Endothelial cell of umbilical vein (primary cell): Measurements from ENCODE around the gene PSMC3. TPM values are rescaled to one million over a fixed set of nuclear protein-coding genes. Genes with fewer than 3 reads are reported as not detected.

Source experiments
- BruUV-seq: library from RNA; stranded (reverse); fragments of 400-500 nt; replicated peaks from 2 replicates; lab custom pipeline; 2021; lab: Mats Ljungman, UMichigan
- CTCF ChIA-PET: fragments of 300-600, 350-600 bp; sonication (Branson Sonifier 250); formaldehyde crosslinking; loops from one replicate; lab custom pipeline; 2021; ENCODE audit warnings: antibody characterized with exemption, inconsistent platforms; lab: Charles Lee
- POLR2A ChIA-PET: fragments of 300-600, 350-600 bp; sonication (Branson Sonifier 250); formaldehyde crosslinking; loops from one replicate; lab custom pipeline; 2021; ENCODE audit warnings: antibody characterized with exemption, inconsistent platforms; lab: Charles Lee
- DNase-seq: peaks from one replicate; pipeline ENCODE4 v3.0.0-alpha.2; 2011; ENCODE audit warnings: low read depth, low spot score
- FAIRE-seq: peaks from 2 replicates; lab custom pipeline; 2011; peaks lifted over from hg19 to GRCh38; lab: Jason Lieb, UNC
- H2AFZ ChIP-seq: 2 replicates; pipeline ENCODE4 v1.6.0; 2012; ENCODE audit warnings: low read depth, low read length, control low read depth, inconsistent platforms
- H3K27ac ChIP-seq: 2 replicates; pipeline ENCODE4 v1.5.1; 2011; ENCODE audit warnings: low read depth, mild to moderate bottlenecking, control low read depth, low read length, moderate library complexity; ENCODE audit not compliant: insufficient read depth
- H3K27me3 ChIP-seq, 2 experiments: 2 replicates each; pipeline versions ENCODE4 v1.6.0 to v1.6.1; 2011; ENCODE audit warnings: low read length in 2 of 2, mixed read lengths in 1 of 2; ENCODE audit not compliant: control insufficient read depth in 2 of 2, insufficient read depth in 2 of 2
- H3K36me3 ChIP-seq, 2 experiments: 2 replicates in 1 of 2; 3 replicates in 1 of 2; pipeline ENCODE4 v1.5.1; 2011; ENCODE audit warnings: low read length in 2 of 2, mild to moderate bottlenecking in 1 of 2, moderate library complexity in 1 of 2; ENCODE audit not compliant: control insufficient read depth in 2 of 2, insufficient read depth in 2 of 2; ENCODE audit errors: extremely low read depth in 1 of 2
- H3K4me1 ChIP-seq: 3 replicates; pipeline ENCODE4 v1.5.1; 2011; ENCODE audit warnings: mild to moderate bottlenecking, low read length; ENCODE audit not compliant: control insufficient read depth, insufficient read depth; ENCODE audit errors: extremely low read depth
- H3K4me2 ChIP-seq: 2 replicates; pipeline ENCODE4 v1.6.1; 2011; ENCODE audit warnings: low read length, control low read depth, mixed read lengths; ENCODE audit not compliant: insufficient read depth
- H3K4me3 ChIP-seq, 3 experiments: fragments of 200-600 bp in 1 of 3; sonication (generic), shearing (Covaris generic) in 1 of 3; replicated peaks in 1 of 3; 2 replicates each; pipeline ENCODE4 v1.5.1; 2011 to 2016; ENCODE audit warnings: control low read depth in 3 of 3, low read length in 3 of 3, mild to moderate bottlenecking in 2 of 3, inconsistent platforms in 1 of 3, low read depth in 1 of 3, moderate library complexity in 1 of 3; ENCODE audit not compliant: insufficient read depth in 1 of 3
- H3K79me2 ChIP-seq: 2 replicates; pipeline ENCODE4 v1.6.0; 2012; ENCODE audit warnings: low read length, inconsistent platforms; ENCODE audit not compliant: control insufficient read depth, insufficient read depth
- H3K9ac ChIP-seq: replicated peaks from 2 replicates; pipeline ENCODE3; 2011; ENCODE audit warnings: low read length, control low read depth; ENCODE audit not compliant: insufficient read depth; ENCODE audit errors: extremely low read depth
- H3K9me1 ChIP-seq: replicated peaks from 3 replicates; pipeline ENCODE4 v1.6.0; 2011; ENCODE audit warnings: mild to moderate bottlenecking, low read length; ENCODE audit not compliant: control insufficient read depth, insufficient read depth; ENCODE audit errors: extremely low read depth
- H3K9me3 ChIP-seq: replicated peaks from 2 replicates; pipeline ENCODE4 v1.5.1; 2012; ENCODE audit warnings: low read length, inconsistent platforms; ENCODE audit not compliant: control insufficient read depth, insufficient read depth
- H4K20me1 ChIP-seq: replicated peaks from 2 replicates; pipeline ENCODE3; 2011; ENCODE audit warnings: mild to moderate bottlenecking, low read length; ENCODE audit not compliant: control insufficient read depth, insufficient read depth; ENCODE audit errors: extremely low read depth
- CTCF ChIP-seq, 2 donors: IDR thresholded peaks; 1 replicate in 1 of 2; 2 replicates in 1 of 2; pipeline ENCODE4 v1.5.1; 2011; ENCODE audit warnings: low read length in 2 of 2, mild to moderate bottlenecking in 2 of 2, moderate library complexity in 2 of 2, control low read depth in 1 of 2, inconsistent platforms in 1 of 2, low read depth in 1 of 2; ENCODE audit not compliant: insufficient read depth in 1 of 2; ENCODE audit errors: extremely low read depth in 1 of 2
- EZH2 ChIP-seq: IDR thresholded peaks from 2 replicates; pipeline ENCODE4 v1.6.1; 2012; ENCODE audit warnings: borderline replicate concordance, low read depth, mild to moderate bottlenecking, moderate library complexity, low read length, inconsistent platforms; ENCODE audit not compliant: severe bottlenecking
- FOS ChIP-seq: IDR thresholded peaks from 2 replicates; pipeline ENCODE4 v1.6.1; 2011; ENCODE audit warnings: mild to moderate bottlenecking, low read length, moderate library complexity, borderline replicate concordance; ENCODE audit not compliant: insufficient read depth
- GATA2 ChIP-seq: IDR thresholded peaks from 2 replicates; pipeline ENCODE4 v1.7.0; 2011; ENCODE audit warnings: low read depth, mild to moderate bottlenecking, moderate library complexity, mixed read lengths, low read length; ENCODE audit not compliant: insufficient read length, insufficient read depth
- JUN ChIP-seq: IDR thresholded peaks from 2 replicates; pipeline ENCODE4 v1.6.1; 2011; ENCODE audit warnings: borderline replicate concordance, low read depth; ENCODE audit not compliant: insufficient read length, insufficient read depth
- MAX ChIP-seq: IDR thresholded peaks from 2 replicates; pipeline ENCODE4 v1.6.1; 2011; ENCODE audit not compliant: insufficient read depth, insufficient read length
- MYC ChIP-seq: IDR thresholded peaks from one replicate; pipeline ENCODE4 v1.6.1; 2011; ENCODE audit warnings: mild to moderate bottlenecking, low read depth, low read length
- POLR2A ChIP-seq: IDR thresholded peaks from 2 replicates; pipeline ENCODE4 v1.6.1; 2012; ENCODE audit warnings: low read depth, mild to moderate bottlenecking, control low read depth, low read length
- POLR2AphosphoS5 ChIP-seq: IDR thresholded peaks from 2 replicates; pipeline ENCODE4 v1.6.1; 2012; ENCODE audit warnings: low read depth, mild to moderate bottlenecking, control low read depth, low read length, moderate library complexity; ENCODE audit not compliant: insufficient read depth
- dilution Hi-C: fragments of 300-500 bp; cut with MboI; formaldehyde crosslinking; loops from one replicate; pipeline ENCODE4 v1.15.0; 2019; ENCODE audit warnings: low sequenced_read_pairs; ENCODE audit not compliant: extremely low pct_ligation_motif_present
- intact Hi-C: fragments of 100-400 bp; cut with micrococcal nuclease; formaldehyde crosslinking; loops from one replicate; pipeline ENCODE4 v1.10.0; 2022
- polyA plus RNA-seq, 4 experiments: library from polyadenylated mRNA; depleted of rRNA in 3 of 4; stranded (reverse) in 3 of 4; unstranded in 1 of 4; fragments of >200 nt; gene quantifications; 2 replicates each; pipeline versions ENCODE4 v1.2.1 to v1.2.3, GENCODE V29; 2011 to 2012; ENCODE audit warnings: missing spikeins in 1 of 4
- total RNA-seq: library from RNA; stranded (reverse); gene quantifications from 2 replicates; pipeline ENCODE4 v1.2.3, GENCODE V29; 2021

The PSMC3 gene
- total and polyA plus RNA-seq, 2 donors (not counting 3 experiments of a cell fraction or from before 2014, with no cell fraction given): 179 to 203 TPM

GRCh38 chr11:47378010-47378835 is 48.0 kb downstream of the PSMC3 start, which contains the start of gene SPI1:
Gene SPI1 (minus strand): TSS chr11:47378547. CDS start chr11:47378353, 194 bp downstream.
- no peaks in the 10 kb centered on the region for H3K9me3 ChIP-seq
- H3K4me3 ChIP-seq: no peak within 1 kb of the TSS
- no peaks in the 10 kb centered on the region for H3K27me3 ChIP-seq
- DNase-seq: no peak
- no peaks in the 10 kb centered on the region for H3K79me2 ChIP-seq
- H3K4me1 ChIP-seq: peaks cover 9% of the 10 kb centered on the region
- no TSS peak for BruUV-seq
- dilution Hi-C loops (no loop called here), intact Hi-C loops (no loop called here)
- no peak for FAIRE-seq
- no peaks in the 10 kb centered on the region for H4K20me1 ChIP-seq
- H3K36me3 ChIP-seq: no peaks in the 10 kb centered on the region
- POLR2A ChIA-PET: no interaction called here
- H3K27ac ChIP-seq: no peak within 1 kb of the TSS
- H3K4me2 ChIP-seq: no peak within 1 kb of the TSS
- TF ChIP-seq JUN (no peak), POLR2A (no peak), EZH2 (no peak), MAX (no peak), GATA2 (no peak), MYC (no peak), POLR2AphosphoS5 (no peak), CTCF (IDR thresholded peaks at IDR 0.05; ENCODE audit: extremely low read depth in 1 of 2, insufficient read depth in 1 of 2, low read depth in 1 of 2, low read length in 2 of 2) (no peak), FOS (no peak)
- no peak within 1 kb of the TSS for H3K9ac ChIP-seq
- H2AFZ ChIP-seq: no peak within 1 kb of the TSS
- H3K9me1 ChIP-seq: no peaks in the 10 kb centered on the region
- CTCF ChIA-PET: interaction anchor here (1.0 kb wide), 1 partner anchor 34 kb away, joined by 3 read pairs; no protein-coding TSS in a partner anchor
